SH-SY5Y (cell line): Measurements from ENCODE around the gene TASP1.

ENCODE experiments used
- GATA2 ChIP-seq: IDR thresholded peaks from 2 replicates; pipeline ENCODE4 v1.6.1; 2011; ENCODE audit warnings: mild to moderate bottlenecking, low read depth, low read length
- GATA3 ChIP-seq: IDR thresholded peaks from 2 replicates; pipeline ENCODE4 v1.6.1; 2011; ENCODE audit warnings: low read depth, mild to moderate bottlenecking, low read length, moderate library complexity

- TF ChIP-seq GATA2 (no peak), GATA3 (no peak)
Measured at GRCh38 chr20:13423472-13424173, 215.1 kb downstream of the TASP1 start.
